HuH-7.5 (cell line): ENCODE data around the gene UBR3.
"Not testable (repeated sequence)": the region's sequence is repeated elsewhere in the genome, so short reads cannot be mapped to it uniquely, and the experiment has no call there.

Source experiments
- DNase-seq: peaks from one replicate; pipeline ENCODE4 v3.0.0; 2011; ENCODE audit warnings: low spot score

UBR3 gene

GRCh38 chr2:170113168-170113894 is 286.1 kb downstream of the UBR3 start:
- no peak for DNase-seq

- DNase-seq, result no peak
Measured at GRCh38 chr2:170115501-170116229, 288.4 kb downstream of the UBR3 start.

- DNase-seq, result no peak
Measured at GRCh38 chr2:170118641-170119040, 291.4 kb downstream of the UBR3 start.

- DNase-seq, result not testable (repeated sequence)
Measured at GRCh38 chr2:170119326-170119725, 292.1 kb downstream of the UBR3 start.

GRCh38 chr2:170121689-170122088 is 294.4 kb downstream of the UBR3 start:
- DNase-seq, result no peak

- DNase-seq, result no peak
Measured at GRCh38 chr2:170122883-170123547, 295.8 kb downstream of the UBR3 start.

GRCh38 chr2:170123593-170123992 is 296.3 kb downstream of the UBR3 start:
- no peak for DNase-seq

GRCh38 chr2:170126138-170126728 is 299.0 kb downstream of the UBR3 start:
- not testable (repeated sequence) for DNase-seq
